ENCODE results near the gene GFRA3.

- no peak for TF ChIP-seq POLR2AphosphoS5 (IDR thresholded peaks at IDR 0.05)
- TF ChIP-seq, protein P1, sequence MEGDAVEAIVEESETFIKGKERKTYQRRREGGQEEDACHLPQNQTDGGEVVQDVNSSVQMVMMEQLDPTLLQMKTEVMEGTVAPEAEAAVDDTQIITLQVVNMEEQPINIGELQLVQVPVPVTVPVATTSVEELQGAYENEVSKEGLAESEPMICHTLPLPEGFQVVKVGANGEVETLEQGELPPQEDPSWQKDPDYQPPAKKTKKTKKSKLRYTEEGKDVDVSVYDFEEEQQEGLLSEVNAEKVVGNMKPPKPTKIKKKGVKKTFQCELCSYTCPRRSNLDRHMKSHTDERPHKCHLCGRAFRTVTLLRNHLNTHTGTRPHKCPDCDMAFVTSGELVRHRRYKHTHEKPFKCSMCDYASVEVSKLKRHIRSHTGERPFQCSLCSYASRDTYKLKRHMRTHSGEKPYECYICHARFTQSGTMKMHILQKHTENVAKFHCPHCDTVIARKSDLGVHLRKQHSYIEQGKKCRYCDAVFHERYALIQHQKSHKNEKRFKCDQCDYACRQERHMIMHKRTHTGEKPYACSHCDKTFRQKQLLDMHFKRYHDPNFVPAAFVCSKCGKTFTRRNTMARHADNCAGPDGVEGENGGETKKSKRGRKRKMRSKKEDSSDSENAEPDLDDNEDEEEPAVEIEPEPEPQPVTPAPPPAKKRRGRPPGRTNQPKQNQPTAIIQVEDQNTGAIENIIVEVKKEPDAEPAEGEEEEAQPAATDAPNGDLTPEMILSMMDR (IDR thresholded peaks at IDR 0.05) = no peak
- TF ChIP-seq POLR2A (IDR thresholded peaks at IDR 0.05) = no peak
- no peak for TF ChIP-seq EP300 (IDR thresholded peaks at IDR 0.05; ENCODE audit: low read depth)
Observed at GRCh38 chr5:138223532-138223931, 50.9 kb downstream of the GFRA3 start.
